T-helper 2 cell treated with Interferon-gamma antibody and Interleukin-4, amounts not matched to agents 5 μg/mL and 100 μg/mL, for 36 hours (primary cell): ENCODE measurements around the gene SRSF8.
"Not testable (repeated sequence)": the region's sequence is repeated elsewhere in the genome, so short reads cannot be mapped to it uniquely, and the experiment has no call there.

Experiments used
- DNase-seq: peaks from one replicate; pipeline ENCODE4 v3.0.0; 2021; ENCODE audit warnings: low spot score
- H3K27ac Mint-ChIP-seq: one replicate; pipeline ENCODE4 v1.8.0; 2021; ENCODE audit warnings: mild to moderate bottlenecking, mixed read lengths
- H3K27me3 Mint-ChIP-seq: one replicate; pipeline ENCODE4 v1.8.0; 2021; ENCODE audit warnings: low read depth, mixed read lengths
- H3K36me3 Mint-ChIP-seq: one replicate; pipeline ENCODE4 v1.8.0; 2021; ENCODE audit warnings: low read depth, mixed read lengths
- H3K4me1 Mint-ChIP-seq: one replicate; pipeline ENCODE4 v1.8.0; 2021; ENCODE audit warnings: low read depth, mixed read lengths
- H3K4me3 Mint-ChIP-seq: one replicate; pipeline ENCODE4 v1.8.0; 2022; ENCODE audit warnings: mild to moderate bottlenecking, moderate library complexity, mixed read lengths
- H3K9me3 Mint-ChIP-seq: one replicate; pipeline ENCODE4 v1.8.0; 2021; ENCODE audit warnings: mixed read lengths

The SRSF8 gene

DNA sequence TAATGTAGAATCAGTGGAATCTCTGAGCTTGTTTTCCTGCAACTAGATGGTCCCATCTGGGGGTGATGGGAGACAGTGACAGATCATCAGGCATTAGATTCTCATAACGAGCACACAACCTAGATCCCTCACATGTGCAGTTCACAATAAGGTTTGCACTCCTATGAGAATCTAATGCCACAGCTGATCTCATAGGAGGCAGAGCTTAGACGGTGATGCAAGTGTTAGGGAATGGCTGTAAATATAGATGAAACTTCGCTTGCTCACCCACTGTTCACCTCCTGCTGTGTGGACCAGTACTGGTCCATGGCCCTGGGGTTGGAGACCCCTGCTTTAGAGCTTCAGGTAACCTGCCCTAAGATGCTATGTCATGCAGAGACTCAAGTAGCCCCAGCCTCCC, 44.8 kb downstream of the SRSF8 start:
- not testable (repeated sequence) for H3K4me1 Mint-ChIP-seq, DNase-seq, H3K9me3 Mint-ChIP-seq, H3K27ac Mint-ChIP-seq, H3K27me3 Mint-ChIP-seq, H3K4me3 Mint-ChIP-seq
- peaks cover 10% of the 10 kb centered on the region for H3K36me3 Mint-ChIP-seq

DNA sequence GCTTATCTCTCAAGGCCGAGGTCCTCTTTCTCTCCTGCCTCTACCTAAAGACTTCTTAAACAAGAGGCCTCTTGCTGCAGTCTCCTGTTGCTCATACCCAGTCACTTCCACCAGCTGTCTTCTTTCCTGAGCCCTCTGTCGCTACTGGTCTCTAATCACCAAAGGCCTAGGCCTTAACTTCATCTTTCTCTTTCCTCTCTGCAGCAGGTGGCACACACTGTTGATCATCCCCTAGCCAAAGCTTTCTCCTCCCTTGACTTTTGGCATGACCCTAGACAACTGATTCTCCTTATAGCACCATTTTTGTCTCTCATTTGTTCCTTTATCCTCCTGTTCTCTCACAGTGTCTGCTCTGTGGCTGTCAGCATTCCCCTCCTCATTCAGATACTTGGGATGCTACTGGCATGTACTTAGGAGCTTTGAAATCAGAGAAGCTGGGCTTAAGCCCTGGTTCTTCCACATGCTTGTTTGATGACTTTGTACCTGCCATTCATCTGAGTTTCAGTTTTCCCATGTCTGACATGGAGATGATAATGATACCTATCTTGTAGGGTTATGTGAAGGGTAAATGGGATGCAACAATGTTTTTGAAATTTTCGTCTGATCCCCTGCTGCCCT, 45.3 kb downstream of the SRSF8 start:
- Mint-ChIP-seq H3K36me3 (peaks cover 10% of the 10 kb centered on the region), H3K27ac (no peak overlapping the region), H3K27me3 (no peaks in the 10 kb centered on the region), H3K9me3 (no peaks in the 10 kb centered on the region), H3K4me1 (no peaks in the 10 kb centered on the region), H3K4me3 (no peak overlapping the region)
- DNase-seq: no peak

DNA sequence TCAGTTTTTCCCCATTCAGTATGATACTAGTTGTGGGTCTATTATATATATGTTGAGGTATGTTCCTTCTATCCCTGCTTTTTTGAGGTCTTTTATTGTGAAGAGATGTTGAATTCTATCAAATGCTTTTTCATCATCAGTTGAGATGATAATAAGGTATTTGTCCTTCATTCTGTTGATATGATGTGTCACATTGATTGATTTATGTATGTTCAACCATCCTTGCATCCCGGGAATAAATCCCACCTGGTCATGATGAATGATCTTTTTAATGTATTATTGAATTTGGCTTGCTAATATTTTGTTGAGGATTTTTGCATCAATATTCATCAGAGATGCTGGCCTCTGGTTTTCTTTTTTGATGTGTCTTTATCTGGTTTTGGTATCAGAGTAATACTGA, 48.9 kb downstream of the SRSF8 start:
- H3K36me3 Mint-ChIP-seq: peaks cover 4% of the 10 kb centered on the region
- H3K27me3 Mint-ChIP-seq: no peaks in the 10 kb centered on the region
- no peak overlapping the region for H3K27ac Mint-ChIP-seq
- H3K4me1 Mint-ChIP-seq: peaks cover 6% of the 10 kb centered on the region
- DNase-seq: no peak
- no peak overlapping the region for H3K4me3 Mint-ChIP-seq
- H3K9me3 Mint-ChIP-seq: no peaks in the 10 kb centered on the region

DNA sequence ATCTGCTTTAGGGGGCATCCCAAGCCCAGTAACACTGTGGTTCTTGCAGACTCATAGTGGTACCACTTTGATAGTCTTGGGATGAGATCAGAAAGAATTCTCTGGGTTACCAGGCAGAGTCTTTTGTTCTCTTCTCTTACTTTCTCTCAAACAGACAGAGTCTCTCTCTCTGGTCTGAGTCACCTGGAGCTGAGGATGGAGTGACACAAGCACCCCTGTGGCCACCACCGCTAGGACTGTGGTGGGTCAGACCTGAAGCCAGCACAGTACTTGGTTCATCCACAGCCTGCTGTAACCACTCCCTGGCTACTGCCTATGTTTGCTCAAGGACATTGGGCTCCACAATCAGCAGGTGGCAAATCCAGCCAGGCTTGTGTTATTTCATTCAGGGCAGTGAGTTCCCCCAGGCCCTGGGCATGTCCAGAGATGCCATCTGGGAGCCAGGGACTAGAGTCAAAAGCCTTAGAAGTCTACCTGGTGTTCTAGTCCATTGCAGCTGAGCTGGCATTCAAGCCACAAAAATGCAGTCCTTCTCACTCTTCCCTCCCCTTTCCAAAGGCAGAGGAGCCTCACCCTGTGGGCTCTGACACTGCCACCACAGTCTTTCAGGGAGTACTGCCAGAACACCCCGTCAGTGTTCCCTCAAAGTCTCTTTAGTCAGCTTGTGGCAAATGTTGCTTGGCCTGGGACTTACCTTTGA, 52.8 kb downstream of the SRSF8 start:
- Mint-ChIP-seq H3K27me3 (no peaks in the 10 kb centered on the region), H3K27ac (no peak overlapping the region), H3K9me3 (no peaks in the 10 kb centered on the region), H3K36me3 (peaks cover 1% of the 10 kb centered on the region), H3K4me3 (no peak overlapping the region), H3K4me1 (peaks cover 10% of the 10 kb centered on the region)
- DNase-seq: no peak
